ENCODE results near the gene ABHD17A.

ABHD17A gene

GRCh38 chr19:1872807-1873523 lies 12.3 kb downstream of the ABHD17A start:
- no peak for TF ChIP-seq CTCF (IDR thresholded peaks at IDR 0.05)
- no peak for TF ChIP-seq ZFX (IDR thresholded peaks at IDR 0.05; ENCODE audit: borderline replicate concordance)
- peak overlapping the region; percentile 92 for H3K27ac ChIP-seq

- TF ChIP-seq CTCF (IDR thresholded peaks at IDR 0.05): no peak
These were observed 13.7 kb downstream of the ABHD17A start for GRCh38 chr19:1871630-1872029.

GRCh38 chr19:1871140-1871597 lies 14.1 kb downstream of the ABHD17A start:
- 0 out of 2 replicates have a peak overlapping the region, but pooled peaks have one; percentile 92 for H3K27ac ChIP-seq
- no peak for TF ChIP-seq CTCF (IDR thresholded peaks at IDR 0.05)
- TF ChIP-seq ZFX (IDR thresholded peaks at IDR 0.05; ENCODE audit: borderline replicate concordance): no peak

More at GRCh38 chr19:1871630-1872029, 13.7 kb downstream of the ABHD17A start:
- 0 out of 2 replicates have a peak overlapping the region, but pooled peaks have one; percentile 92 for H3K27ac ChIP-seq

GRCh38 chr19:1868971-1869370 lies 16.3 kb downstream of the ABHD17A start:
- TF ChIP-seq ZFX (IDR thresholded peaks at IDR 0.05; ENCODE audit: borderline replicate concordance): no peak
- TF ChIP-seq CTCF (IDR thresholded peaks at IDR 0.05): no peak
- peak overlapping the region; percentile 34; the same call in 1 of the 2 replicates for H3K27ac ChIP-seq

DNA sequence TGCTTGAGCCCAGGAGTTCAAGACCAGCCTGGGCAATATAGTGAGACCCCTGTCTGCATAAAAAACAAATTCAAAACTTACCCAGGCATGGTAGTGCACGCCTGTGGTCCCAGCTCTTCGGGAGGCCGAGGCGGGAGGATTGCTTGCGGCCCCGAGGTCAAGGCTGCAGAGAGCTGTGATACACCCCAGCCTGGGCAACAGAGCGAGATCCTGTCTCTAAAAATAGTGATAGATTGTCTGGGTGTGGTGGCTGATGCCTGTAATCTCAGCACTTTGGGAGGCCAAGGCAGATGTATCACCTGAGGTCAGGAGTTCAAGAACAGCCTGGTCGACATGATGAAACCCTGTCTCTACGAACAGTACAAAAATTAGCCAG lies 18.0 kb downstream of the ABHD17A start:
- no peak for TF ChIP-seq CTCF (IDR thresholded peaks at IDR 0.05)
- TF ChIP-seq ZFX (IDR thresholded peaks at IDR 0.05; ENCODE audit: borderline replicate concordance): no peak

GRCh38 chr19:1866693-1867348 lies 18.5 kb downstream of the ABHD17A start:
- no peak for TF ChIP-seq ZFX (IDR thresholded peaks at IDR 0.05; ENCODE audit: borderline replicate concordance)
- TF ChIP-seq CTCF (IDR thresholded peaks at IDR 0.05): no peak
- peak overlapping the region; percentile 93; the same call in 1 of the 2 replicates for H3K27ac ChIP-seq

More for the DNA sequence above, 18.0 kb downstream of the ABHD17A start:
- H3K27ac ChIP-seq: peak overlapping the region; percentile 12; the same call in 1 of the 2 replicates

Data from 22Rv1 (cell line).